Progenitor cell of endocrine pancreas (in vitro differentiated cells): ENCODE measurements around the gene RBM47. TPM values are rescaled to one million over a fixed set of nuclear protein-coding genes. Genes with fewer than 3 reads are reported as not detected.
A peak's percentile ranks its signal among the peaks of the same experiment; 100 is the strongest.

Experiments used
- DNase-seq: peaks from one replicate; pipeline ENCODE4 v3.0.0; 2021; ENCODE audit warnings: low spot score; ENCODE audit not compliant: unreplicated experiment
- H3K27ac Mint-ChIP-seq: 2 replicates; pipeline ENCODE4 v1.8.0; 2021; ENCODE audit warnings: mild to moderate bottlenecking, moderate library complexity, mixed read lengths
- H3K27me3 Mint-ChIP-seq: 2 replicates; pipeline ENCODE4 v1.8.0; 2021; ENCODE audit warnings: mixed read lengths
- H3K36me3 Mint-ChIP-seq: 2 replicates; pipeline ENCODE4 v1.8.0; 2022; ENCODE audit warnings: mixed read lengths; ENCODE audit not compliant: insufficient read depth
- H3K4me1 Mint-ChIP-seq: 2 replicates; pipeline ENCODE4 v1.8.0; 2021; ENCODE audit warnings: low read depth, mixed read lengths
- H3K4me3 Mint-ChIP-seq: 2 replicates; pipeline ENCODE4 v1.8.0; 2021; ENCODE audit warnings: low read depth, mild to moderate bottlenecking, moderate library complexity, mixed read lengths
- H3K9me3 Mint-ChIP-seq: 2 replicates; pipeline ENCODE4 v1.8.0; 2021; ENCODE audit warnings: low read depth, mixed read lengths
- CTCF ChIP-seq: fragments of 200-600 bp; sonication (generic); IDR thresholded peaks from one replicate; pipeline ENCODE4 v1.5.0; 2021; ENCODE audit warnings: antibody characterized with exemption, mild to moderate bottlenecking; ENCODE audit not compliant: unreplicated experiment
- total RNA-seq: library from RNA; stranded (reverse); gene quantifications from 2 replicates; pipeline ENCODE4 v1.2.1, GENCODE V29; 2021

The RBM47 gene
- total RNA-seq, 1 donor from 2014 or later: 64.8 TPM

GRCh38 chr4:40665842-40666241 is 36.2 kb upstream of the RBM47 start:
- no peak for DNase-seq
- Mint-ChIP-seq H3K4me1 (peaks cover 21% of the 10 kb centered on the region), H3K36me3 (no peaks in the 10 kb centered on the region), H3K27ac (no peak overlapping the region), H3K9me3 (no peaks in the 10 kb centered on the region), H3K27me3 (no peaks in the 10 kb centered on the region), H3K4me3 (no peak overlapping the region)
- TF ChIP-seq CTCF: no peak

GRCh38 chr4:40662962-40663604 is 33.4 kb upstream of the RBM47 start:
- Mint-ChIP-seq H3K36me3 (no peaks in the 10 kb centered on the region), H3K4me3 (peak overlapping the region; percentile 33), H3K9me3 (no peaks in the 10 kb centered on the region), H3K27me3 (no peaks in the 10 kb centered on the region), H3K4me1 (peaks cover 16% of the 10 kb centered on the region), H3K27ac (peak overlapping the region; percentile 96)
- no peak for DNase-seq
- no peak for TF ChIP-seq CTCF

GRCh38 chr4:40661803-40662202 is 32.1 kb upstream of the RBM47 start:
- Mint-ChIP-seq H3K4me1 (peaks cover 16% of the 10 kb centered on the region), H3K9me3 (no peaks in the 10 kb centered on the region), H3K4me3 (no peak overlapping the region), H3K27me3 (no peaks in the 10 kb centered on the region), H3K27ac (peak overlapping the region; percentile 73), H3K36me3 (no peaks in the 10 kb centered on the region)
- no peak for TF ChIP-seq CTCF
- DNase-seq: no peak

- no peak for DNase-seq
- H3K4me1 Mint-ChIP-seq: peaks cover 2% of the 10 kb centered on the region
- TF ChIP-seq CTCF: no peak
- H3K27me3 Mint-ChIP-seq: no peaks in the 10 kb centered on the region
- H3K36me3 Mint-ChIP-seq: no peaks in the 10 kb centered on the region
- no peak overlapping the region for H3K27ac Mint-ChIP-seq
- H3K9me3 Mint-ChIP-seq: no peaks in the 10 kb centered on the region
- no peak overlapping the region for H3K4me3 Mint-ChIP-seq
Measured at GRCh38 chr4:40656201-40656863, 26.7 kb upstream of the RBM47 start.

GRCh38 chr4:40651280-40651679 is 21.6 kb upstream of the RBM47 start:
- Mint-ChIP-seq H3K9me3 (no peaks in the 10 kb centered on the region), H3K4me3 (no peak overlapping the region), H3K36me3 (no peaks in the 10 kb centered on the region), H3K4me1 (peaks cover 2% of the 10 kb centered on the region), H3K27ac (peak overlapping the region; percentile 21), H3K27me3 (no peaks in the 10 kb centered on the region)
- DNase-seq: no peak
- no peak for TF ChIP-seq CTCF
